T-helper 17 cell (primary cell): Measurements from ENCODE around the gene PAH. TPM values are rescaled to one million over a fixed set of nuclear protein-coding genes. Genes with fewer than 3 reads are reported as not detected.

Experiments used
- ATAC-seq: fragments of 150-1000 bp; cut with Tn5 transposase; 2 replicates; pipeline ENCODE4 v1.10.0; 2021; ENCODE audit warnings: mild to moderate bottlenecking, moderate library complexity
- DNase-seq, 3 donors: peaks; one replicate each; pipeline versions ENCODE4 v3.0.0 to v3.0.0-alpha.2; 2020 to 2021
- H3K9me3 ChIP-seq: one replicate; pipeline ENCODE4 v1.7.0; 2013; ENCODE audit warnings: low read length, mild to moderate bottlenecking; ENCODE audit not compliant: control insufficient read depth, poor library complexity, severe bottlenecking
- H3K27ac Mint-ChIP-seq: one replicate; pipeline ENCODE4 v1.8.0; 2022; ENCODE audit warnings: mild to moderate bottlenecking, moderate library complexity, mixed read lengths
- H3K27me3 Mint-ChIP-seq: one replicate; pipeline ENCODE4 v1.8.0; 2022; ENCODE audit warnings: mixed read lengths
- H3K36me3 Mint-ChIP-seq: one replicate; pipeline ENCODE4 v1.8.0; 2022; ENCODE audit warnings: low read depth, mixed read lengths
- H3K4me1 Mint-ChIP-seq: one replicate; pipeline ENCODE4 v1.8.0; 2022; ENCODE audit warnings: mild to moderate bottlenecking, mixed read lengths
- H3K4me3 Mint-ChIP-seq: one replicate; pipeline ENCODE4 v1.8.0; 2022; ENCODE audit warnings: mild to moderate bottlenecking, moderate library complexity, mixed read lengths
- total RNA-seq, 4 donors: library from RNA in 2 of 4; stranded (reverse) in 2 of 4; gene quantifications; one replicate each; pipeline ENCODE4 v1.2.3 and lab custom pipeline; 2022 to 2026

Gene PAH
- total RNA-seq, 2 donors from 2014 or later, result 0.15 to 1.4 TPM

- Mint-ChIP-seq H3K36me3 (no peaks in the 10 kb centered on the region), H3K27me3 (no peaks in the 10 kb centered on the region), H3K4me1 (no peaks in the 10 kb centered on the region), H3K27ac (no peak overlapping the region), H3K4me3 (no peak overlapping the region)
- ATAC-seq, result no peak
- no peaks in the 10 kb centered on the region for H3K9me3 ChIP-seq
- no peak for DNase-seq
Observed at GRCh38 chr12:102903337-102904007, 13.6 kb downstream of the PAH start.

- ATAC-seq, result no peak
- Mint-ChIP-seq H3K27me3 (no peaks in the 10 kb centered on the region), H3K4me1 (no peaks in the 10 kb centered on the region), H3K4me3 (no peak overlapping the region), H3K27ac (no peak overlapping the region), H3K36me3 (no peaks in the 10 kb centered on the region)
- no peak for DNase-seq
- no peaks in the 10 kb centered on the region for H3K9me3 ChIP-seq
Observed at GRCh38 chr12:102902093-102902492, 15.0 kb downstream of the PAH start.

GRCh38 chr12:102900389-102900788 lies 16.7 kb downstream of the PAH start:
- Mint-ChIP-seq H3K4me1 (no peaks in the 10 kb centered on the region), H3K4me3 (no peak overlapping the region), H3K36me3 (no peaks in the 10 kb centered on the region), H3K27me3 (no peaks in the 10 kb centered on the region), H3K27ac (no peak overlapping the region)
- no peaks in the 10 kb centered on the region for H3K9me3 ChIP-seq
- no peak for ATAC-seq
- DNase-seq, result no peak

- Mint-ChIP-seq H3K4me1 (no peaks in the 10 kb centered on the region), H3K4me3 (no peak overlapping the region), H3K36me3 (no peaks in the 10 kb centered on the region), H3K27ac (no peak overlapping the region), H3K27me3 (no peaks in the 10 kb centered on the region)
- DNase-seq (no peak), ATAC-seq (no peak)
- H3K9me3 ChIP-seq, result no peaks in the 10 kb centered on the region
Observed at GRCh38 chr12:102896067-102896466, 21.0 kb downstream of the PAH start.

GRCh38 chr12:102891756-102892155 lies 25.3 kb downstream of the PAH start:
- ATAC-seq (no peak), DNase-seq (no peak)
- Mint-ChIP-seq H3K27ac (no peak overlapping the region), H3K4me1 (no peaks in the 10 kb centered on the region), H3K36me3 (no peaks in the 10 kb centered on the region), H3K4me3 (no peak overlapping the region), H3K27me3 (peaks cover 6% of the 10 kb centered on the region)
- H3K9me3 ChIP-seq, result no peaks in the 10 kb centered on the region

- ATAC-seq, result no peak
- H3K27ac Mint-ChIP-seq, result no peak overlapping the region
Observed at GRCh38 chr12:102888511-102888910, 28.5 kb downstream of the PAH start.

GRCh38 chr12:102885043-102885932 lies 31.8 kb downstream of the PAH start:
- peaks cover 19% of the 10 kb centered on the region for H3K27me3 Mint-ChIP-seq
- DNase-seq (no peak), ATAC-seq (no peak)
- no peak overlapping the region for H3K4me3 Mint-ChIP-seq
- H3K9me3 ChIP-seq, result no peaks in the 10 kb centered on the region
- H3K36me3 Mint-ChIP-seq, result no peaks in the 10 kb centered on the region
- H3K4me1 Mint-ChIP-seq, result no peaks in the 10 kb centered on the region
- no peak overlapping the region for H3K27ac Mint-ChIP-seq

More at GRCh38 chr12:102888511-102888910, 28.5 kb downstream of the PAH start:
- Mint-ChIP-seq H3K27me3 (peaks cover 6% of the 10 kb centered on the region), H3K4me1 (no peaks in the 10 kb centered on the region), H3K36me3 (no peaks in the 10 kb centered on the region), H3K4me3 (no peak overlapping the region)
- DNase-seq, result no peak
- no peaks in the 10 kb centered on the region for H3K9me3 ChIP-seq

- no peaks in the 10 kb centered on the region for H3K9me3 ChIP-seq
- H3K27ac Mint-ChIP-seq, result no peak overlapping the region
- no peak overlapping the region for H3K4me3 Mint-ChIP-seq
- DNase-seq, result no peak
- H3K36me3 Mint-ChIP-seq, result no peaks in the 10 kb centered on the region
- no peak for ATAC-seq
- H3K27me3 Mint-ChIP-seq, result peaks cover 29% of the 10 kb centered on the region
- H3K4me1 Mint-ChIP-seq, result peaks cover 4% of the 10 kb centered on the region
Observed at GRCh38 chr12:102883204-102883799, 33.7 kb downstream of the PAH start.

- Mint-ChIP-seq H3K4me1 (peaks cover 4% of the 10 kb centered on the region), H3K36me3 (no peaks in the 10 kb centered on the region), H3K27ac (no peak overlapping the region), H3K27me3 (peaks cover 32% of the 10 kb centered on the region), H3K4me3 (no peak overlapping the region)
- ATAC-seq (no peak), DNase-seq (no peak)
- H3K9me3 ChIP-seq, result no peaks in the 10 kb centered on the region
Observed at GRCh38 chr12:102880783-102881182, 36.3 kb downstream of the PAH start.

GRCh38 chr12:102879144-102879763 lies 37.8 kb downstream of the PAH start:
- Mint-ChIP-seq H3K4me1 (peaks cover 4% of the 10 kb centered on the region), H3K27me3 (peaks cover 32% of the 10 kb centered on the region), H3K4me3 (no peak overlapping the region), H3K36me3 (no peaks in the 10 kb centered on the region), H3K27ac (no peak overlapping the region)
- DNase-seq (no peak), ATAC-seq (peak; percentile 39)
- H3K9me3 ChIP-seq, result no peaks in the 10 kb centered on the region

- Mint-ChIP-seq H3K4me1 (peaks cover 4% of the 10 kb centered on the region), H3K27me3 (peaks cover 24% of the 10 kb centered on the region), H3K36me3 (no peaks in the 10 kb centered on the region), H3K27ac (no peak overlapping the region), H3K4me3 (no peak overlapping the region)
- no peak for ATAC-seq
- H3K9me3 ChIP-seq, result no peaks in the 10 kb centered on the region
- no peak for DNase-seq
Observed at GRCh38 chr12:102876883-102877282, 40.2 kb downstream of the PAH start.

- no peak overlapping the region for H3K4me3 Mint-ChIP-seq
- peaks cover 4% of the 10 kb centered on the region for H3K4me1 Mint-ChIP-seq
- no peak for DNase-seq
- H3K27ac Mint-ChIP-seq, result no peak overlapping the region
- H3K9me3 ChIP-seq, result no peaks in the 10 kb centered on the region
- no peaks in the 10 kb centered on the region for H3K36me3 Mint-ChIP-seq
- ATAC-seq, result no peak
- peaks cover 15% of the 10 kb centered on the region for H3K27me3 Mint-ChIP-seq
Observed at GRCh38 chr12:102874819-102875218, 42.2 kb downstream of the PAH start.

- ATAC-seq (no peak), DNase-seq (no peak)
- Mint-ChIP-seq H3K27ac (no peak overlapping the region), H3K4me1 (no peaks in the 10 kb centered on the region), H3K4me3 (no peak overlapping the region), H3K27me3 (peaks cover 9% of the 10 kb centered on the region), H3K36me3 (no peaks in the 10 kb centered on the region)
- H3K9me3 ChIP-seq, result no peaks in the 10 kb centered on the region
Observed at GRCh38 chr12:102873077-102873476, 44.0 kb downstream of the PAH start.
